Measurements from ENCODE around the gene MED10. TPM values are rescaled to one million over a fixed set of nuclear protein-coding genes. Genes with fewer than 3 reads are reported as not detected.

The MED10 gene
- total and polyA plus RNA-seq, 4 donors, result 29.0 to 54.1 (median 39.1) TPM

DNA sequence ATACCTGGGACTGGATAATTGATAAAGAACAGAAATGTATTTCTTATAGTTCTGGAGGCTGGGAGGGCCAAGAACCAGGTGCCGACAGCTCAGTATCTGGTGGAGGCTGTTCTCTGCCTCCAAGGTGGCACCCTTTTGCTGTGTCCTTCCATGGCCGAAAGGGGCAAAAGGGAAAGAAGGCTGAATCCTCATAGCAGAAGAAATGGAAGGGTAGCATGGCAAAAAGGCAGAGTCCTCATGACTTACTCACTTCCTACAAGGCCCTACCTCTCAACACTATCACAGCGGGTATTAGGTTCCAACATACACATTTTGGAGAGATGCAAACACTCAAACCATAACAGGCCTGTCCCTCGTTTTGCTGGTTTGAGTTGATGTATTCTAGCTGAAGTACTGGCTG is 25.1 kb upstream of the MED10 start:
- Histone ChIP-seq H3K36me3 (ENCODE audit: control insufficient read depth in 1 of 2, insufficient read depth in 2 of 2, low read length in 1 of 2) (no peaks in the 10 kb centered on the region), H3K27ac (ENCODE audit: low read depth in 1 of 2, low read length in 2 of 2) (no peak overlapping the region), H3K9me3 (ENCODE audit: control insufficient read depth, low read length) (no peaks in the 10 kb centered on the region), H3K4me1 (ENCODE audit: control insufficient read depth in 1 of 2, insufficient read depth in 2 of 2, low read length in 2 of 2) (no peaks in the 10 kb centered on the region), H3K27me3 (ENCODE audit: control insufficient read depth in 1 of 2, insufficient read depth in 2 of 2, low read length in 1 of 2) (no peaks in the 10 kb centered on the region), H3K4me3 (ENCODE audit: low read length in 2 of 2) (no peak overlapping the region)
- 85 to 87% methylated on average over 4 of the region's 4 CpGs for WGBS, 2 donors
- no peak for DNase-seq
- intact Hi-C loops (cut with DNase I), result no loop called here
- no peak for ATAC-seq (ENCODE audit: low FRiP score)

DNA sequence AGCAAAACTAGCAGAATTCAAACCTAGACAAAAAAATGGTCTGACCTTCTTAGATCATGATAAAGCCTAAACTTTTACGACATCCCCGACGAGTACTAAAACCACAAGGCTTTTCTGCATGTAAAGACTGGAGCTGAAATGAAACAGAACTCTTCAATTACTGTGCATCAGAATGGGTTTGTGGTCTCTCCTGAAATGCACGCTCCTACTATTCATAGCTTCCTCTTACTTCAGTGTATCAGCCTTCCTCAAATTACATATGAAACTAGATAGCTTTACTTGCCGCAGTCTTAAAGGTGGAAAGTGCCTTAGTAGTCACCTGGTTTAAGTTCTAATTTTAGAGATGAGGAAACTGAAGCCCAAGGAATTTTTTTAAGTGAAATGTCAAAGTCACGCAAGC is 24.6 kb upstream of the MED10 start:
- ATAC-seq (ENCODE audit: low FRiP score) (no peak), DNase-seq (no peak)

DNA sequence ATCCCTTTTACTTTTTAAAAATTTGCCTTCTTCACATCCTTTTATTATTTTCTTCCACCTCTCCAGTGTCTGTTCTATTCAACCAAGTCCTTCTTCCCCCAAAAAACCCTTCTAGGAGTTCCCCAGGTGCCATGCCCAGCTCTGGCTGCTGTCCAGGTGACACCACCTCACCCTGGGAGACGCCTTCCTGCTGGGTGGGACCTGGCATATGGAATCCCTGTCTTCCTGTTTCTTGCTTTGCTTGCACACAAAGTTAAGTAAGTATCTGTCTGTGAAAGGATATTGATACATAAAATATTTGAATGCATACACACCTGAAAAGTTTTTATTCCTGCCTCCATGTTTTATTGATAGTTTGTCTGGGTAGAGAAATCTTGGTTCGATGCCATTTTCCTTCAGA is 23.1 kb upstream of the MED10 start:
- Histone ChIP-seq H3K9me3 (ENCODE audit: control insufficient read depth, low read length) (no peaks in the 10 kb centered on the region), H3K4me3 (ENCODE audit: low read length in 2 of 2) (no peak overlapping the region), H3K27ac (ENCODE audit: low read depth in 1 of 2, low read length in 2 of 2) (no peak overlapping the region), H3K27me3 (ENCODE audit: control insufficient read depth in 1 of 2, insufficient read depth in 2 of 2, low read length in 1 of 2) (no peaks in the 10 kb centered on the region), H3K36me3 (ENCODE audit: control insufficient read depth in 1 of 2, insufficient read depth in 2 of 2, low read length in 1 of 2) (no peaks in the 10 kb centered on the region), H3K4me1 (ENCODE audit: control insufficient read depth in 1 of 2, insufficient read depth in 2 of 2, low read length in 2 of 2) (no peaks in the 10 kb centered on the region)
- DNase-seq (no peak), ATAC-seq (ENCODE audit: low FRiP score) (no peak)
- 80 to 81% methylated on average over 2 of the region's 2 CpGs for WGBS, 2 donors
- intact Hi-C loops (cut with DNase I), result no loop called here

More for the DNA sequence above, 24.6 kb upstream of the MED10 start:
- WGBS, 2 donors, result 81 to 82% methylated on average over 6 of the region's 6 CpGs
- no peaks in the 10 kb centered on the region for H3K27me3 ChIP-seq (ENCODE audit: control insufficient read depth in 1 of 2, insufficient read depth in 2 of 2, low read length in 1 of 2)
- H3K9me3 ChIP-seq (ENCODE audit: control insufficient read depth, low read length), result no peaks in the 10 kb centered on the region
- no peaks in the 10 kb centered on the region for H3K4me1 ChIP-seq (ENCODE audit: control insufficient read depth in 1 of 2, insufficient read depth in 2 of 2, low read length in 2 of 2)
- intact Hi-C loops (cut with DNase I), result no loop called here
- H3K27ac ChIP-seq (ENCODE audit: low read depth in 1 of 2, low read length in 2 of 2), result no peak overlapping the region
- no peaks in the 10 kb centered on the region for H3K36me3 ChIP-seq (ENCODE audit: control insufficient read depth in 1 of 2, insufficient read depth in 2 of 2, low read length in 1 of 2)
- no peak overlapping the region for H3K4me3 ChIP-seq (ENCODE audit: low read length in 2 of 2)

DNA sequence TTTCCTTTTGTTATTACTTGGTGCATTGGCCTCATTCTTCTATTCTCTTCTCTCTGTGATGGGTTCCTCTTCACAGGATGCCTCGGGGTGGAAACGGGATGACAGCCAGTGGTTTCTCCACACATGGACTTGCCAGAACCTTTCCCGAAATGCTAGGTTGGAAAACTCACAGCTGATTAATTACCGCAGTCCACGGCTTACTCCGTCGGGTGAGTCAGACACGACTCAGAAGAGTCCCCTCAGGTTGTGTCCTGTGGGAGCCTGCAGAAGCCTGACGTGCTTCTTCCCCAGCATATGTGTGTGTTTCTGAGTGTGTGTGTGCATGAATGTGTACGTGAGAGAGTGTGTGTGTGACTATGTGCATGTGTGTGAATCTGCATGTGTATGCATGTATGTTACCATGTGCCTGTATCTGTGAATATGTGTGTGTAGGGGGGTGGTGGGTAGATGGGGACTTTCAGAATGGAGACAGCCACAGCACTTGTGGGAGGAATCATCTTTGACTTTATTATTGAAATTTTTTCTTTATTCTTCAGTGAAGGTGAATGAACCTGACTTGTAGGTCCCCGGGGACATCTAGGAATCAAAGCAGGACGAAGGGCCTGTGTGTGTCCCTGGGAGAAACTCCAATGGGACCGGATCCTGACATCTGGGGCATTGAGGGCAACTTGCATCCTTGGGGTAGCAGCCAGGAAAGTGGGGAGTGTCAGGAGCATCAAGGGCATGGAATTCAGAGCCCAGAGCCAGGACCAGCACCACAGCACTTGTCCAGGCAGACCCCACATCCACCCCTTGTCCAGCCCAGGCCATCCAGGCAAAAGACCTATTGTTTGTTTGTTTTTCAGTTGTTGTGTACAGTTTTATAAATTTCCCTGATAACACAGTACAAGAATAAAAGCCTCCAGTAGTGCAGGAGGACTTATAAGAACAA is 21.9 kb upstream of the MED10 start:
- Histone ChIP-seq H3K27me3 (ENCODE audit: control insufficient read depth in 1 of 2, insufficient read depth in 2 of 2, low read length in 1 of 2) (no peaks in the 10 kb centered on the region), H3K36me3 (ENCODE audit: control insufficient read depth in 1 of 2, insufficient read depth in 2 of 2, low read length in 1 of 2) (no peaks in the 10 kb centered on the region), H3K9me3 (ENCODE audit: control insufficient read depth, low read length) (no peaks in the 10 kb centered on the region), H3K4me1 (ENCODE audit: control insufficient read depth in 1 of 2, insufficient read depth in 2 of 2, low read length in 2 of 2) (no peaks in the 10 kb centered on the region), H3K27ac (ENCODE audit: low read depth in 1 of 2, low read length in 2 of 2) (no peak overlapping the region), H3K4me3 (ENCODE audit: low read length in 2 of 2) (no peak overlapping the region)
- intact Hi-C loops (cut with DNase I), result no loop called here
- 57 to 62% methylated on average over 13 of the region's 13 CpGs for WGBS, 2 donors
- DNase-seq, result no peak
- no peak for ATAC-seq (ENCODE audit: low FRiP score)

DNA sequence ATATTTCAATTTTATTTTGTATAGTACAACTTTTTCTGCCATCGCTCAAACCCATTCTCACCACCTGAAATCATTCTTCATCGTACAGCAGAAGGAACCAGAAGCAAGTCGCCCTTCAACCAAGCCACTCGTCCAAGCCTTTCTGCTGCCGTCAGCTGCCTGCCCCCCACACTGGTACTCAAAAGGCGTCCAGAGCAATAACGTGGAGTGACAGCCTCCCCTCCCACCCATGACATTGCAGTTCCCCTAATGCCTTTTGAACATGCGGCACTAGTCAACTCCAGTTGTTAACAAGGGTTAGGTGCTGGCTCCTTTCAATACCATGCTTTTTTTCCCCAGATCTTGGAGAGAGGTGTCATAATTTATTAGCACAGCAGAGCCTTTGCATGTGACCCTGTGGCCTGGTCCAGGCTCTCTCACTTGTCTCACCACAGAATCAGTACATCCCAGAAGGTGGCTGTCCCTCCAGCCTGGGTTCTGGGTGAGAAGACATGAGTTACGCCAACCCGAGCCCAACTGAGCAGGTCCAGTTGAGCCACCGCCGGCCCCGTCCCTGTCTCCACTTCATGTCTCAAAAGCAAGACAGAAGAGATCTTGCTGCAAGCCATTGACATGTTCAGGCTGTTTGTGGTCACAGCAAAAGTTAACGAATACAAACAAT is 20.4 kb upstream of the MED10 start:
- no peak for DNase-seq
- no peaks in the 10 kb centered on the region for H3K4me1 ChIP-seq (ENCODE audit: control insufficient read depth in 1 of 2, insufficient read depth in 2 of 2, low read length in 2 of 2)
- no peaks in the 10 kb centered on the region for H3K9me3 ChIP-seq (ENCODE audit: control insufficient read depth, low read length)
- H3K27ac ChIP-seq (ENCODE audit: low read depth in 1 of 2, low read length in 2 of 2), result no peak overlapping the region
- ATAC-seq (ENCODE audit: low FRiP score), result no peak
- WGBS, 2 donors, result 85 to 88% methylated on average over 14 of the region's 14 CpGs
- H3K27me3 ChIP-seq (ENCODE audit: control insufficient read depth in 1 of 2, insufficient read depth in 2 of 2, low read length in 1 of 2), result no peaks in the 10 kb centered on the region
- intact Hi-C loops (cut with DNase I), result no loop called here
- H3K36me3 ChIP-seq (ENCODE audit: control insufficient read depth in 1 of 2, insufficient read depth in 2 of 2, low read length in 1 of 2), result no peaks in the 10 kb centered on the region
- H3K4me3 ChIP-seq (ENCODE audit: low read length in 2 of 2), result no peak overlapping the region

DNA sequence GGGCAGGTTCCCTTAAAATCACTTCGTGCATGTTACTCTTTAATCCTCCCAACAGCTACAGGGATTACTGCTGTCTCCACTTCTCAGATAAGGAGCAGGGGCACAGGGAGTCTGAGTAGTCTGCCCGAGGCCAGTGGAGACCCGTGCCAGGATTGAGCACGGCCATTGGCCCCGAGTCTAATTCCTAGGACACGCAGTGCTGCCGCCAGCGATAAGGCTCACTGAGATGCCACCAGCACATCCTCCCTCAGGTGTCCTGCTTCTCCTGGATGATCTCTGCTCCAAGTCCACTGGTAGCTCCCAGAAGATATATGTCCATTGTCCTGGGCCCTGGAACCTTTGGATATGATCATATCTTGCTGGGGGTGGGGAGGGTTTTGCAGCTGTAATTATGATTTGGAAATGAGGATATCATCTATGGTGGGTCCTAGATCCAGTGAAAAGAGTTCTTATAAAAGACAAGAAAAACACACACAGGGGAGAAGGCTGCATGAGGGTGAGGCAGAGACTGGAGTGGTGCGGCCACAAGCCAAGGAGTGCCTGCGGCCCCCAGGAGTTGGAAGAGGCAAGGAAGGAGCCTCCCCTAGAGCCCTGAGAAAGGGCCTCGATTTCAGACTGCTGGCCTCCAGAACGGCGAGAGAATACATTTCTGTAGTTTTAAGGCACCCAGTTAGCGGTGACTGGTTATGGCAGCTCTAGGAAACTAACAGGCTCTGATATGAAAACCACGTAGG is 19.4 kb upstream of the MED10 start:
- WGBS, 2 donors, result 89 to 93% methylated on average over 15 of the region's 15 CpGs
- ATAC-seq (ENCODE audit: low FRiP score), result no peak
- Histone ChIP-seq H3K27ac (ENCODE audit: low read depth in 1 of 2, low read length in 2 of 2) (no peak overlapping the region), H3K4me1 (ENCODE audit: control insufficient read depth in 1 of 2, insufficient read depth in 2 of 2, low read length in 2 of 2) (no peaks in the 10 kb centered on the region), H3K4me3 (ENCODE audit: low read length in 2 of 2) (no peak overlapping the region), H3K36me3 (ENCODE audit: control insufficient read depth in 1 of 2, insufficient read depth in 2 of 2, low read length in 1 of 2) (no peaks in the 10 kb centered on the region), H3K9me3 (ENCODE audit: control insufficient read depth, low read length) (no peaks in the 10 kb centered on the region), H3K27me3 (ENCODE audit: control insufficient read depth in 1 of 2, insufficient read depth in 2 of 2, low read length in 1 of 2) (no peaks in the 10 kb centered on the region)
- intact Hi-C loops (cut with DNase I), result no loop called here
- DNase-seq, result no peak

DNA sequence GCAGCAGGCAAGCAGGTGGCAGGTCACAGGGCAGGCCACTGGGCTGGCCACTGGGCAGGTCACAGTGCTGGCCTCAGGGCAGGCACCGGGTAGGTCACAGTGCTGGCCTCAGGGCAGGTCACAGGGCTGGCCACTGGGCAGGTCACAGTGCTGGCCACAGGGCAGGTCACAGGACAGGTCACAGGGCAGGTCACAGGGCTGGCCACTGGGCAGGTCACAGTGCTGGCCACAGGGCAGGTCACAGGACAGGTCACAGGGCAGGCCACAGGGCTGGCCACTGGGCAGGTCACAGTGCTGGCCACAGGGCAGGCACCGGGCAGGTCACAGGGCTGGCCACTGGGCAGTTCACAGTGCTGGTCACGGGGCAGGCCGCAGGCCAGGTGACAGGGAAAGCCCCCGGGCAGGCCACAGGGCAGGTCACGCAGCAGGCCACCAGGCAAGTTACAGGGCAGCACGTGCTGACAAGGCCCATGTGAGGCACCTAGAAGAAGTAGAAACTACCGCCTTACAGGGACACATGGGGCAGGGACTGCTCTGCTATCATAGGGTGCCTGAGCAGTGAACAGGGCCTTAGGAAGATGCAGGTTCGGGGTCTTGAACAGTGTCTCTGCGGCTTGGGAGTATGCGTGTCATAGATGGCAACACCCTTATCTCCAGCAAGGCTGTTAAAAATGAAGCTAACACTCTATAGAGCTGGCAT is 18.6 kb upstream of the MED10 start:
- ATAC-seq (ENCODE audit: low FRiP score), result no peak
- Histone ChIP-seq H3K4me3 (ENCODE audit: low read length in 2 of 2) (no peak overlapping the region), H3K9me3 (ENCODE audit: control insufficient read depth, low read length) (no peaks in the 10 kb centered on the region)

DNA sequence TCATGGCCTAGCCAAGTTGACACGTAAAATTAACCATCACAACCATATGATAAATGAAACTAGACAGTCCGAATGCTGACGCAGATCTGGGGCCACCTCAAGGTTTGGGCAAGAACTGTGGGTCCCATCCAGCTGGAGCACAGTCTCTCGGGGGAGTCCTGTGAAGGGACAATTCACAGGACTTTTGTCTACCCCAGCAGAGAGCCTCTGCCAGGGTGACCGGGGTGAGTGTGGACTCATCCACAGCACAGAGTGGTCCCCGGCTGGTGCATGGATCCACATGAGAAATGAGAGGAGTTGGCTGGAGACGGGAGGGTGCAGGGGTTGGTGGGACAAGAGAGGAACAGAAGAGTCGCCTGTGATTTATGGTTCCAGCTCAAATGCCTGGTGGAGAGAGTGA is 17.7 kb upstream of the MED10 start:
- Histone ChIP-seq H3K36me3 (ENCODE audit: control insufficient read depth in 1 of 2, insufficient read depth in 2 of 2, low read length in 1 of 2) (no peaks in the 10 kb centered on the region), H3K9me3 (ENCODE audit: control insufficient read depth, low read length) (no peaks in the 10 kb centered on the region), H3K4me3 (ENCODE audit: low read length in 2 of 2) (no peak overlapping the region), H3K4me1 (ENCODE audit: control insufficient read depth in 1 of 2, insufficient read depth in 2 of 2, low read length in 2 of 2) (no peaks in the 10 kb centered on the region), H3K27me3 (ENCODE audit: control insufficient read depth in 1 of 2, insufficient read depth in 2 of 2, low read length in 1 of 2) (no peaks in the 10 kb centered on the region), H3K27ac (ENCODE audit: low read depth in 1 of 2, low read length in 2 of 2) (no peak overlapping the region)
- ATAC-seq (ENCODE audit: low FRiP score) (no peak), DNase-seq (no peak)
- WGBS, 2 donors, result 85 to 90% methylated on average over 8 of the region's 8 CpGs
- intact Hi-C loops (cut with DNase I), result no loop called here

More for the DNA sequence above, 18.6 kb upstream of the MED10 start:
- H3K27me3 ChIP-seq (ENCODE audit: control insufficient read depth in 1 of 2, insufficient read depth in 2 of 2, low read length in 1 of 2), result no peaks in the 10 kb centered on the region
- H3K36me3 ChIP-seq (ENCODE audit: control insufficient read depth in 1 of 2, insufficient read depth in 2 of 2, low read length in 1 of 2), result no peaks in the 10 kb centered on the region
- intact Hi-C loops (cut with DNase I), result no loop called here
- H3K27ac ChIP-seq (ENCODE audit: low read depth in 1 of 2, low read length in 2 of 2), result no peak overlapping the region
- no peaks in the 10 kb centered on the region for H3K4me1 ChIP-seq (ENCODE audit: control insufficient read depth in 1 of 2, insufficient read depth in 2 of 2, low read length in 2 of 2)
- WGBS, 2 donors, result 92 to 95% methylated on average over 11 of the region's 11 CpGs
- DNase-seq, result no peak
